Measurements from ENCODE around the gene HEXD.

- TF ChIP-seq, protein P1, sequence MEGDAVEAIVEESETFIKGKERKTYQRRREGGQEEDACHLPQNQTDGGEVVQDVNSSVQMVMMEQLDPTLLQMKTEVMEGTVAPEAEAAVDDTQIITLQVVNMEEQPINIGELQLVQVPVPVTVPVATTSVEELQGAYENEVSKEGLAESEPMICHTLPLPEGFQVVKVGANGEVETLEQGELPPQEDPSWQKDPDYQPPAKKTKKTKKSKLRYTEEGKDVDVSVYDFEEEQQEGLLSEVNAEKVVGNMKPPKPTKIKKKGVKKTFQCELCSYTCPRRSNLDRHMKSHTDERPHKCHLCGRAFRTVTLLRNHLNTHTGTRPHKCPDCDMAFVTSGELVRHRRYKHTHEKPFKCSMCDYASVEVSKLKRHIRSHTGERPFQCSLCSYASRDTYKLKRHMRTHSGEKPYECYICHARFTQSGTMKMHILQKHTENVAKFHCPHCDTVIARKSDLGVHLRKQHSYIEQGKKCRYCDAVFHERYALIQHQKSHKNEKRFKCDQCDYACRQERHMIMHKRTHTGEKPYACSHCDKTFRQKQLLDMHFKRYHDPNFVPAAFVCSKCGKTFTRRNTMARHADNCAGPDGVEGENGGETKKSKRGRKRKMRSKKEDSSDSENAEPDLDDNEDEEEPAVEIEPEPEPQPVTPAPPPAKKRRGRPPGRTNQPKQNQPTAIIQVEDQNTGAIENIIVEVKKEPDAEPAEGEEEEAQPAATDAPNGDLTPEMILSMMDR (IDR thresholded peaks at IDR 0.05): no peak
- no peak for TF ChIP-seq POLR2AphosphoS5 (IDR thresholded peaks at IDR 0.05)
Measured at GRCh38 chr17:82373731-82374625, 44.2 kb upstream of the HEXD start.

Data from upper lobe of left lung (tissue), 4 donors.